HL-60/S4 treated with retinoic acid at 250 ng/mL for 4 days and 3 days (cell line): ENCODE data around the gene MSTN.
"Not testable (repeated sequence)": the region's sequence is repeated elsewhere in the genome, so short reads cannot be mapped to it uniquely, and the experiment has no call there.

Experiments
- in situ Hi-C: fragments of 300-500 bp; cut with MboI; formaldehyde crosslinking; loops from 2 replicates; pipeline ENCODE4 v1.7.0; 2022; ENCODE audit warnings: low sequenced_read_pairs

MSTN gene

DNA sequence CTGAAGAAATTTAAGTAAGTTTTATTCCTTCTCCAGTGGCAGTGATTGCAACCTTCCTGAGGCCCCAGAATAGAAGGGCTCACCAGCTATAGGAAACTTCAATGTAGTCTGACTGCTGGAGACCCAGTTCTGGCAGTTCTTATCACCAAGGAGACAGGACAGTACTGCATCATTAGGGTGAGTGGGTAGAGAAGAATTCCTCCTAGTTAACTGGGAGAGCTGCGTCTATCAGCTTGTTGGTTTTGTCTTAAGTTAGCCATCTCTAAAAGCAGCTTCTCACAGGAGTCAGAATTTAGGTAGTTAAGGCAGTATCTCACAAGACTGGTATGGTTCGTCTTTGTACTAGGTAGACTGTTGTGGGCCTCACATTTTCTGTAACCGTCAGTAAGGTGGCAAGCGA is 3.3 kb upstream of the MSTN start:
- in situ Hi-C loops, result no loop called here

DNA sequence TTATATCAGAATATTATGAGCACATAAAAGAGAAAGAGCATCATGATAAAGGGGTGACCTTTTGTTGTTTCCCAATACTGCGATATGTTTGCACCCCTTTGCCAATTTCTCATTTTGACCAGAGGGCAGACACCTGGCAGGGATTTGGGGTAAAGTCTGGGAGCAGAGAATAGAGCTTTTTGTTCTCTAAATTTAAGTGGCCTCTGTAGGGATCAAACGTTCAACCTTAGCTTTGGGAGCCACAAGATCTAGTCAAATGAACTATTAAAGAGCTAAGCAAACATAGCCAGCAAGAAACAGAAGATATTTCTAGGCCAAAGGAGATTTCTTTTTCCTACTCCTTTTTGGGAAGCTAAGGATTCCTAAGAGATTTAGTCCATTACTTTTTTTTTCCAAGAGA is 1.1 kb upstream of the MSTN start:
- in situ Hi-C loops, result no loop called here

DNA sequence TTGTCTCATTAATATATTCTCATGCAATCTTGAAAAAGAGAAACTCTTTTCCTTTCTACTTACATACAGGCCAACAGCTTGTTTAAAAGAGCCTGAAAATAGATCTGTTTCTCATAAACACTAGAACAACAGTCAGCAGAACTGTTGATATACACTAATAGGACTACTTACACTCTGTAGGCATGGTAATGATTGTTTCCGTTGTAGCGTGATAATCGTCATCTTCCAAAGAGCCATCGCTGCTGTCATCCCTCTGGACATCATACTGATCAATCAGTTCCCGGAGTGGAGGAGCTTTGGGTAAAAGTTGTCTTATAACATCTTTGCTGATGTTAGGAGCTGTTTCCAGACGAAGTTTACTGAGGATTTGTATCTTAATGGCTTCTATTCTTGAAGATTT is 476 bp downstream of the MSTN start:
- in situ Hi-C loops, result no loop called here

DNA sequence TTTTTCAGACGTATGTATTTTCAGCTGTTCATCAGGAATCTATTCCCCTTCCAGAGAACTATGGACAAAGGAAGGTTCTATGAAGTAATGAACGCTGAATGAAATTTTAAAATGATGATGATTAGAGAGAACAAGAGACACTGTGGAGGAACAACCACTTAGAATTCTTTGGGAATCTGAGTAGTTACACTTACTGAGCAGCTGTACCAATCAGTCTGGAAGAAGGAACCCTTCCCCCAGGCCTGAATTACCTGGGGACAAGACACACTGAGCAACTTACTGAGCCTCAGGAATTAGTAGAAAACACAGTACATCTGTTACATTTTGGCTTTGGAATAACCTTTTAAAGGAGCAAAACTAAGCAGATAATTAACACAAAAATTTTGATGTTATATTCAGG is 1.9 kb downstream of the MSTN start:
- in situ Hi-C loops, result no loop called here

DNA sequence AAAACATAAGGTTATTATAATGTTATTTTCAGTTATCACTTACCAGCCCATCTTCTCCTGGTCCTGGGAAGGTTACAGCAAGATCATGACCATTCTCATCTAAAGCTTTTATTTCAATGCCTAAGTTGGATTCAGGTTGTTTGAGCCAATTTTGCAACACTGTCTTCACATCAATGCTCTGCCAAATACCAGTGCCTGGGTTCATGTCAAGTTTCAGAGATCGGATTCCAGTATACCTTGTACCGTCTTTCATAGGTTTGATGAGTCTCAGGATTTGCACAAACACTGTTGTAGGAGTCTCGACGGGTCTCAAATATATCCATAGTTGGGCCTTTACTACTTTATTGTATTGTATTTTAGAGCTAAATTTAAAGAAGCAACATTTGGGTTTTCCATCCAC is 2.5 kb downstream of the MSTN start:
- in situ Hi-C loops, result no loop called here

DNA sequence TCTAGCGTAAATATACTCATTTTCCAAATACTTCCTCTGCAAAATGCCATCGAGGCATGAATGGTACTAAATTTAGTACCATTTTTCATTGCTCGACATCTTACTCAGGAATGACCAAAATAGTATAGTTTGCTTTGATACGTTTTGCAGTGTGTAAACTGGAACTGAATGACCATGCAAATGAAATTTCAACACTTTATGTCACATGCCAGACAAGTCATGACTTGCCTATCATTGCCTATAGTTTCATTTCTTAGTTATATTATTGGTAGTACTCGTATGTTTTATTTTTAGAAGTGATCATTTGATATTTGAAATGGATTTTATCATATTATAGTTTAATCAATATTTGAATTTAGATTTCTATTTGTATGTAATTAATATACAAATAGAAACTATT is 9.1 kb downstream of the MSTN start:
- in situ Hi-C loops, result no loop called here

DNA sequence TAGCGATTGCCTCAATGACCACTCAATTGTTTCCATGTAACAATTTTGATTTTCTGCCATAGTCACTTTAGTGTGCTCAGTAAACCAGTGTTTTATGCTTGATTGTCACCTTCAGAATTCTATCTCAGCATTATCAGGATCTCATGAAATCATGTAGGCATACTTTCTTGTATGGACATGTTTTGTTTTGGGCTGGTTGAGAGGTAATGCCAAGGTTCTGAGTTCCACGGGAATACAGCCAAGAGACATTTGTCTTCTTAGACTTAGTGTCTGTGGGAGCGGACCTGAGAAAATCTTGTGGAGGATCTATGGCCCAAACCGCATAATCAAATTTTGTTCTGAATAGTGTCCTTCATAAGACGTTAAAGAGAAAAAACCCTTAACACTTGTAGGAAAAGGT is 10.2 kb downstream of the MSTN start:
- in situ Hi-C loops, result no loop called here

DNA sequence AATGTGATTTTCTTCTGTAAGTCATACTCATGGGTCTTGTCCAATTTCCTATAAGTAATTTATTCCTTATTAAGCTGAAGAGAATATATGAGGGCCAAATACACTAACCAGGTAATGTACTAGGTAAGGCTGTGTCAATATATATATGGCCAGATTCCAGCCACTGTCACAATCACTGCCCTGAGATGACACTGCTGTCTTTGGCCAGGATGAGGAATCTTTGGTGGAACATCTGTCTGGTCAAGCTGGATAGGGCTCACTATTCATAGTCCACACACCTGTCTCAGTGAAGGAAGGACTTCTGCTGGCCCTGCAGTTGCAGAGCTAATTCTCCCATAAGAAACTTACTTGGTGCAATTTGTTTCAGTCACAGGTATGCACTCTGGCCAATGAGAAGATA is 11.3 kb downstream of the MSTN start:
- in situ Hi-C loops, result no loop called here

DNA sequence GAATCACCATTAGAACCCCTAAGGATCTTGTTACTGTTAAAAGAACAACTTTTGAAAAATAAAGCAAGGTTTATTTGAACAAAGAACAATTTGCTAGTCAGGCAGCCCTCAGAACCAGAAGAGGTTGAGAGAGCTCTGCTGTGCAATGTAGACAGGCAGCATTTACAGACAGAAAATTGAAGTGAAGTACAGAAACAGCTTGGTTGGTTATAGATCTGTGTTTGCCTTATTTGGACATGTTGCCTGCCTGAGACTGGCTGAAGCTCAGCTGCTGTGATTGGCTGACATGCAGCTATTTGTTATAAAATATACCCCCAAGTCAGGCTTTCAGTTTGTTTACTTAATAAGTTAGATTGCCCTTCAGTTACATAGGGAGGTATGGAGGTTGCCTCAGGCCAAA is 12.5 kb downstream of the MSTN start:
- in situ Hi-C loops, result no loop called here

DNA sequence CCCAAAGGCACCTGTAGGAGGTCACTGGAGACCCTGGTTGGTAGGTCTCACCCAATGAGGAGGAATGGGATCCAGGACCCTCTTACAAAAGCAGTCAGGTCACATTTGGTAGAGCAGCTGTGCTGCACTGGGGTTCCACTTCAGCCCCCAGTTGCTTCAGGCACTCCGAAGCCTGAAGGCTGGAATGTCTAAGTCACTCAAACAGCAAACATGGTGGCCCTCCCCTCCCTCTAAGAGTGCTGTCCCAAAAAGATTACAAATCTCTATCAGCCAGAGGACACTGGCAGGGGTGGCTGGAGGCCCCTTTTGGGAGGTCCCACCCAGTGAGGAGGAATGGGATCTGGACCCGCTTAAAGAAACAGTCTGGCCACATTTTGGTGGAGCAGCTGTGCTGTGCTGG is 17.7 kb downstream of the MSTN start:
- in situ Hi-C loops, result no loop called here

DNA sequence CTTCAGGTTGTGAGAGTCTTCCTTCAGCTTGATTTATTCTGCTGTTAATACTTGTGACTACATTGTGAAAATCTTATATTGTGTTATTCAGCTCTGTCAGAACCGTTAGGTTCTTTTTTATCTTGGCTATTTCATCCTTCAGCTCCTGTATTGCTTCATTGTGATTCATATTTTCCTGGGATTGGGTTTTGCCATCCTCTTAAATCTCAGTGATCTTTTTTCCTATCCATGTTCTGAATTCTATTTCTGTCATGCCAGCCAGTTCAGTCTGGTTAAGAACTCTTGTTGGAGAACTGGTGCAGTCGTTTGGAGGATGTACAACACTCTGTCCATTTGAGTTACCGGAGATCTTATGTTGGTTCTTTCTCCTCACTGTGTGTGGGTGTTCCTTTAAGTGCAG is 19.1 kb downstream of the MSTN start:
- in situ Hi-C loops, result no loop called here

DNA sequence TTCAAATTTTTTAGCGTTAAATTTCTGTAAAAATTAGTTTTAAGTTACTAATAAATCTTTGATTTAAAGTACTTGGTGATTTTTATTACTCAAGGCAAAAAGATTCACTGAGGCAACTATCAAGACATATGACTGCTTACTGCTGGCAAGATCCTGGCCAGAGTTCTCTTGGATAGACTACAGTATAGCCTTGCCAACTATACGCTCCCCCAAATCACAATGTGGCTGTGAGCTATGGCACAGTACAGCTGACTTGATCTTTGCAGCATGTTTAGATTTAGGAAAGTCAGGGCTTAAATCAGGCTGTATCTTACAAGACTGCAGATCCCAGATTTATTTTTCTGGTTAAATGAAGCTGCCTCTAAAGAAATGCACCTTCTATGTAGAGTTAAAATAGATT is 26.5 kb downstream of the MSTN start:
- in situ Hi-C loops, result no loop called here

DNA sequence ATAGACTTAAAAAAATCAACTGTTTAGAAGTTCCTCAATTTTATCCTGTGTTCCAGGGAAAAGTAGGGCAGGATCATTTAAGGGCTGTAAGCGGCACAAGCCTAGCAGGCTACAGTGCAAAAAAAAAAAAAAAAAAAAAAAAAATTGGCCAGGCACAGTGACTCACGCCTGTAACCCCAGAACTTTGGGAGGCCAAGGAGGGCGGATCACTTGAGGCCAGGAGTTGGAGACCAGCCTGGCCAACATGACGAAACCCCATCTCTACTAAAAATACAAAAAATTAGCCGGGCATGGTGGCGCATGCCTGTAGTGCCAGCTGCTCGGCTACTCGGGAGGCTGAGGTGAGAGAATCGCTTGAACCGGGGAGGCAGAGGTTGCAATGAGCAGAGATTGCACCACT is 28.1 kb downstream of the MSTN start:
- in situ Hi-C loops, result not testable (repeated sequence)

DNA sequence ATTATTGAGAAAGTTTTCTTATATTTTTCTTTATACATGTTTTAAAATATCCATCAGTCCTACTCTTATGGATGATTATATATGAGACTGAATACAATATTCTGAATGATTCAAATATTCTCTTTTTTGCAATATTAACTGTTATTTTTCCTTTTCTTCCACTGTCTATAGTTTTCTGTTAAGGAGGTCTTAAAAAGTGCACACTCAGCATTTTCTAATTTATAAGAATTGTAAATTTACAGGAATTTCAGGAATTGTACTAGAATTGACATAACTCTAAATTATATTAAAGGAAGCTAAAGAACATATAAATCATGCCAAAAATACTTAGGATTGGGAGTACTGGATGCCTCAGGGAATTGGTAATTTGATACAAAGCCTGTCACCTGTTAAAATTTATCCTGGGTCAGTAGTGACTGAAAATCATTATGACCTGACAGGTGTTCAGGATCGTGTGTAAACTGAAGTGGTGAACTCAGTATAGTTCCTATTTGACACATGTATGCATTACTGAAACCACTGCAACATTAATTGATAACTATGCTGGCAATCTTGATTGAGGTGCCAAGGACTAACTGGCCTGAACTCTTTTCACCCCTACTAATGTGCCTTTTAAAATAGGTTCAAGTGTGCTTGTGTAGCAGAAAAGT is 30.4 kb downstream of the MSTN start:
- in situ Hi-C loops, result no loop called here

DNA sequence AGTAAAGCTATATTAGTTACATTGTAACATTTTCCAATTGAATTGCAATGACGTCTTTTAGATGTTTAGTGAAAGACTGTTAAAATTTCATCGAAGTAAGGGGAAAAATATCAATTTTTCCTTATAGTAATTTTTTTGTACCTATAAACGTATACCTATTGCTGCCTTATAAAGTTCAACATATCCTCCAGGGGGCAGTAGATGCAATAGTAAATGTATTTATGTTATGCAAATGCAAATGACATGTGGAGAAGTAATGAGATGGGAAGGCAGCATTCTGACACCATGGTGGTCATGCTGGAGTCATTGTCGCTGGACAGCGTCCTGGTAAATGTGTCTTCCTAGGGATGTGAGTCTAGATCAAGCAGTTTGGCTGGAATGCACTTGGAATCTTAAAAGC is 38.7 kb downstream of the MSTN start:
- in situ Hi-C loops, result no loop called here

DNA sequence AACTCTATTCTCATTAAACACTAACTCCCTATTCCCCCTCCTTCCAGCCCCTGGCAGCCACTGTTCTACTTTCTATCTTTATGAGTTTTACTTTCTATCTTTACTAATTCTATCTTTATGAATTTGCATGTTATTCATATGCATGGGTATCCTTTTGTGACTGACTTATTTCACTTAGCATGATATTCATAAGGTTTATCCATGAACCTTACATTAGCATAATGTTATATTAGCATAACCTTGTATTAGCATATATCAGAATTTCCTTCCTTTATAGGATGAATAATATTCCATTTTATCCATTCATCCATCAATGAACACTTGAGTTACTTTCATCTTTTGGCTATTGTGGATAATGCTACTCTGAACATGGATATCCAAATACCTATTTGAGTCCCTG is 41.8 kb downstream of the MSTN start:
- in situ Hi-C loops, result no loop called here

DNA sequence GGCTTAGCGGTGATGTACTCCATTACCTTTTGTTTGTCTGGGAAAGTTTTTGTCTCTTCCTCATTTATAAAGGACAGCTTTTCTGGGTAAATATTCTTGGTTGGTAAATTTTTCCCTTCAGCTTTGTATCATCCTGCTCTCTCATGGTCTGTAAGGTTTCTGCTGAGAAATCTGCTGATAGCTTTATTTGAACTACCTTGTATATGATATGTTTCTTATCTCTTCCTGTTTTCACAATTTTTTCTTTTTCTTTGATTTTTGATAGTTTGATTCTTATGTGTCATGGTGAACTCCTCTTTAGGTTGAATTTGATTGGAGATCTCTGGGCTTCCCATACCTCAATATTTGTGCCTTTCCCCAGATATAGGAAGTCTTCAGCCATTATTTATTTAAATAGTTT is 44.7 kb downstream of the MSTN start:
- in situ Hi-C loops, result no loop called here

DNA sequence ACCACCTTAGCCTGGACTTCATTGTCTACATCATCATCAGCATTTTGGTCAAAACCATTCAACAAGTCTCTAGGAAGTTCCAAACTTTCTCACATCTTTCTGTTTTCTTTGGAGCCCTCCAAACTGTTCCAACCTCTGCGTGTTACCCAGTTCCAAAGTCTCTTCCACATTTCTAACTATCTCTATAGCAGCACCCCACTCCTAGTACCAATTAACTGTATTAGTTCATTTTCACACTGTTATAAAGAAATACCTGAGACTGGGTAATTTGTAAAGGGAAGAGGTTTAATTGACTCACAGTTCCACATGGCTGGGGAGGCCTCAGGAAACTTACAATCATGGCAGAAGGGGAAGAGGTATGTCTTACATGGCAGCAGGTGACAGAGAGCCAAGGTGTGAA is 46.6 kb downstream of the MSTN start:
- in situ Hi-C loops, result not testable (repeated sequence)
